GM12878 (cell line): ENCODE measurements around the gene LMAN2. TPM values are rescaled to one million over a fixed set of nuclear protein-coding genes. Genes with fewer than 3 reads are reported as not detected.

Source experiments
- ATAC-seq: fragments of 200-7000 bp; cut with Tn5 transposase; 3 replicates; pipeline ENCODE4 v1.9.1; 2020; ENCODE audit warnings: mild to moderate bottlenecking, moderate library complexity
- BruUV-seq: library from RNA; stranded (reverse); fragments of 400-500 nt; replicated peaks from 2 replicates; lab custom pipeline; 2021; lab: Mats Ljungman, UMichigan
- CTCF ChIA-PET: fragments of 300-600 bp; sonication (Branson Sonifier 250); formaldehyde crosslinking; extraction: SDS; loops from one replicate; lab custom pipeline; 2021; ENCODE audit warnings: inconsistent platforms; lab: Yijun Ruan, JAX
- POLR2A ChIA-PET: fragments of 350-600 bp; formaldehyde crosslinking; extraction: SDS; loops from one replicate; lab custom pipeline; 2021; ENCODE audit warnings: inconsistent platforms; lab: Charles Lee
- RAD21 ChIA-PET: fragments of 300-600 bp; sonication (Branson Sonifier 250); formaldehyde crosslinking; loops from one replicate; lab custom pipeline; 2023; ENCODE audit warnings: antibody characterized with exemption; ENCODE audit not compliant: unreplicated experiment; lab: Charles Lee
- SMC1A ChIA-PET: fragments of 300-600 bp; sonication (Branson Sonifier 250); formaldehyde crosslinking; loops from one replicate; lab custom pipeline; 2023; ENCODE audit not compliant: unreplicated experiment, uncharacterized antibody; lab: Charles Lee
- DNase-seq: peaks from one replicate; pipeline ENCODE4 v3.0.0-alpha.2; 2011; ENCODE audit warnings: low read depth, low spot score
- FAIRE-seq: peaks from 3 replicates; lab custom pipeline; 2011; peaks lifted over from hg19 to GRCh38; lab: Jason Lieb, UNC
- H2AFZ ChIP-seq: 2 replicates; pipeline ENCODE4 v1.6.0; 2011; ENCODE audit warnings: low read depth, low read length, control low read depth; ENCODE audit not compliant: control insufficient read depth
- H3K27ac ChIP-seq: 2 replicates; pipeline ENCODE4 v1.5.1; 2011; ENCODE audit warnings: control low read depth; ENCODE audit not compliant: control insufficient read depth, insufficient read depth
- H3K27me3 ChIP-seq, 2 experiments: replicated peaks in 1 of 2; 2 replicates each; pipeline versions ENCODE4 v1.6.0 to v1.6.1; 2011; ENCODE audit warnings: low read length in 1 of 2; ENCODE audit not compliant: control insufficient read depth in 2 of 2, insufficient read depth in 2 of 2
- H3K36me3 ChIP-seq, 2 experiments: 2 replicates each; pipeline ENCODE4 v1.5.1; 2011; ENCODE audit warnings: low read length in 1 of 2; ENCODE audit not compliant: control insufficient read depth in 2 of 2, insufficient read depth in 2 of 2
- H3K4me1 ChIP-seq: 2 replicates; pipeline ENCODE4 v1.6.1; 2011; ENCODE audit warnings: mild to moderate bottlenecking, low read length, moderate library complexity, mixed read lengths; ENCODE audit not compliant: control insufficient read depth, insufficient read depth
- H3K4me2 ChIP-seq: 2 replicates; pipeline ENCODE4 v1.6.0; 2011; ENCODE audit warnings: control low read depth; ENCODE audit not compliant: control insufficient read depth, insufficient read depth
- H3K4me3 ChIP-seq: fragments of 200-600 bp; sonication (generic); 2 replicates; pipeline ENCODE4 v1.5.1; 2016
- H3K79me2 ChIP-seq: 2 replicates; pipeline ENCODE4 v1.6.0; 2011; ENCODE audit warnings: low read length; ENCODE audit not compliant: control insufficient read depth, insufficient read depth
- H3K9ac ChIP-seq: 2 replicates; pipeline ENCODE4 v1.8.0; 2011; ENCODE audit warnings: low read length, control low read depth, mixed read lengths; ENCODE audit not compliant: control insufficient read depth, insufficient read depth
- H3K9me3 ChIP-seq: replicated peaks from 3 replicates; pipeline ENCODE4 v1.5.1; 2011; ENCODE audit warnings: mild to moderate bottlenecking, low read length; ENCODE audit not compliant: control insufficient read depth, insufficient read depth
- H4K20me1 ChIP-seq: 2 replicates; pipeline ENCODE4 v1.6.0; 2011; ENCODE audit not compliant: control insufficient read depth, insufficient read depth
- CBX3 ChIP-seq: fragments of 200-600 bp; sonication (generic); IDR thresholded peaks from 2 replicates; pipeline ENCODE4 v1.6.1; 2016; ENCODE audit warnings: low read depth, borderline replicate concordance
- ETV6 ChIP-seq, 2 experiments: fragments of 450-650 bp in 1 of 2; IDR thresholded peaks in 1 of 2; conservative IDR thresholded peaks in 1 of 2; 2 replicates each; pipeline ENCODE4 v1.6.1; 2014; ENCODE audit warnings: antibody characterized with exemption in 1 of 2, borderline replicate concordance in 1 of 2, low read depth in 1 of 2, mild to moderate bottlenecking in 1 of 2, moderate library complexity in 1 of 2
- MEF2A ChIP-seq: IDR thresholded peaks from 2 replicates; pipeline ENCODE4 v1.6.1; 2011; ENCODE audit warnings: low read depth, mild to moderate bottlenecking, low read length, moderate library complexity; ENCODE audit not compliant: insufficient read depth
- NR2C1 ChIP-seq: fragments of 450-650 bp; IDR thresholded peaks from 2 replicates; pipeline ENCODE4 v1.6.1; 2017; ENCODE audit warnings: antibody characterized with exemption, mild to moderate bottlenecking, moderate library complexity
- SUPT20H ChIP-seq: IDR thresholded peaks from 2 replicates; pipeline ENCODE4 v1.6.1; 2011; ENCODE audit warnings: low read depth, mild to moderate bottlenecking, low read length, moderate library complexity, borderline replicate concordance; ENCODE audit not compliant: control insufficient read depth
- WGBS: methylation state at CpG from one replicate; pipeline ENCODE4 v1.1.6; 2016; ENCODE audit warnings: low lambda C conversion rate; ENCODE audit not compliant: insufficient replicate concordance, insufficient coverage; ENCODE audit errors: missing lambda C conversion rate; 5-methylcytosine and 5-hydroxymethylcytosine counted together
- in situ Hi-C: fragments of 300-500 bp; cut with MboI; formaldehyde crosslinking; loops from 9 replicates; pipeline ENCODE4 v1.14.3; 2018; ENCODE audit warnings: mixed read lengths
- intact Hi-C: fragments of 100-400 bp; cut with micrococcal nuclease; formaldehyde crosslinking; loops from one replicate; pipeline ENCODE4 v1.14.2; 2022; ENCODE audit not compliant: unreplicated experiment
- polyA plus RNA-seq, 11 experiments: library from polyadenylated mRNA; depleted of rRNA in 4 of 11; unstranded in 6 of 11; stranded (reverse) in 5 of 11; fragments of >200 nt; fragmentation: Nextera tagmentation in 4 of 11; fragmentation: Illumina TruSeq in 1 of 11; extraction: Ambion mirVana in 4 of 11; extraction: Trizol in 1 of 11; gene quantifications; 1 replicate in 1 of 11; 2 replicates in 10 of 11; pipeline versions ENCODE4 v1.2.1 to v1.2.3, GENCODE V29; 2011 to 2016; ENCODE audit warnings: inconsistent platforms in 2 of 11, missing spikeins in 2 of 11, low read depth in 1 of 11
- total RNA-seq, 4 experiments: library from RNA; depleted of rRNA in 3 of 4; stranded (reverse); fragments of >200 nt in 3 of 4; fragmentation: Illumina TruSeq in 1 of 4; extraction: Trizol in 1 of 4; gene quantifications; 2 replicates each; pipeline versions ENCODE4 v1.2.1 to v1.2.3, GENCODE V29; 2013 to 2021
- TF ChIP-seq, protein P1 (sequence below): fragments of 450-650 bp; IDR thresholded peaks from 2 replicates; pipeline ENCODE4 v1.6.1; 2014; ENCODE audit warnings: mild to moderate bottlenecking
- TF ChIP-seq, protein P2 (sequence below): fragments of 450-650 bp; IDR thresholded peaks from 2 replicates; pipeline ENCODE4 v1.6.1; 2017; ENCODE audit warnings: antibody characterized with exemption, mild to moderate bottlenecking, moderate library complexity

The LMAN2 gene
- total and polyA plus RNA-seq, 10 of the 15 experiments (the other 5 are each of a cell fraction or from before 2014, with no cell fraction given): 2.4 to 264 (median 147) TPM

DNA sequence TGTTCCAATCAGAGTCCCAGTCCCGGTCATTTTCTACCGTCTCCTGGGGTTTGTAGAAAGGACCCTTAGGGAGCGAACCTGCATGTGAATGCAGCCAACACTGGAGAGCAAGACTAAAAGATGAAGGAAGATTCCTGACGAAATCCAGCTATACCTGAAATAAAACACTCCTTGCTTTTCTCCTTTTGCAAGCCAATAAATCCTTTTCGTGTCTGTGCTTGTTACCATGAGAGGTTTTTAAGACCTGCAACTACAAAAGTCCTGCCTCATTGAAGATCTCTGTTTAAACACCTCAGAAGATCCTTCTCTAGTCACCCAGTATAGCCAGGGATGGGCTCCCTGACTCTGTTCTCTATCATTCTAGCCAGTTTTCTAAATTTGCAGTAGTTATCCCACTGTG, 22.7 kb upstream of the LMAN2 start (continued):
- TF ChIP-seq ETV6 (conservative IDR thresholded peaks at IDR 0.05 in 1 of 2, IDR thresholded peaks at IDR 0.05 in 1 of 2; ENCODE audit: borderline replicate concordance in 1 of 2, low read depth in 1 of 2) (no peak), MEF2A (no peak)

DNA sequence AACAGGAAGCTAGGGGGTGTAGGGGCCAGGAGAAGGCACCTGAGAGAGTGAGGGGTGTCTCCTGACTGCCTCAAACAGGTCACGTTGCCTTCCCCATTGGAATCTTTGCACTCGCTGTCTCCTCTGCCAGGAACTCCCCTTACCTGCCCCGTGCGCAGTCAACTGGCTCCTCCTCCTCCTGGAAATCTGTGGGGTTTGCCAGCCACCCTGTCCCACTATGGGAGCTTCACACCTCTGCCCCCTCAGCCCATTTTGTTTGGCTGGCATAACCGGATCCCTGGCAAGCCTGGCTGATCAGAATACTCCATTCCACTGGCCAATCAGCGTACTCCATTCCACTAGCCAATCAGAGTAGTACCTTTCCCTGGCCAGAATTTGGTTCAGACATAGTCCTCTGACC, 22.3 kb upstream of the LMAN2 start:
- Histone ChIP-seq H4K20me1 (no peaks in the 10 kb centered on the region), H3K79me2 (no peaks in the 10 kb centered on the region), H2AFZ (no peak overlapping the region), H3K27ac (no peak overlapping the region), H3K36me3 (peaks cover 5 to 10% of the 10 kb centered on the region in 2 experiments), H3K4me3 (no peak overlapping the region)
- POLR2A ChIA-PET: interaction anchor here (0.6 to 2.8 kb wide), 4 partner anchors 12 to 877 kb away, joined by 3 to 8 read pairs (median 6); partner anchors contain the start of gene RGS14
- no peak for DNase-seq
- TF ChIP-seq CBX3 (no peak), NR2C1 (no peak), SUPT20H (no peak)
- TF ChIP-seq, protein P1, sequence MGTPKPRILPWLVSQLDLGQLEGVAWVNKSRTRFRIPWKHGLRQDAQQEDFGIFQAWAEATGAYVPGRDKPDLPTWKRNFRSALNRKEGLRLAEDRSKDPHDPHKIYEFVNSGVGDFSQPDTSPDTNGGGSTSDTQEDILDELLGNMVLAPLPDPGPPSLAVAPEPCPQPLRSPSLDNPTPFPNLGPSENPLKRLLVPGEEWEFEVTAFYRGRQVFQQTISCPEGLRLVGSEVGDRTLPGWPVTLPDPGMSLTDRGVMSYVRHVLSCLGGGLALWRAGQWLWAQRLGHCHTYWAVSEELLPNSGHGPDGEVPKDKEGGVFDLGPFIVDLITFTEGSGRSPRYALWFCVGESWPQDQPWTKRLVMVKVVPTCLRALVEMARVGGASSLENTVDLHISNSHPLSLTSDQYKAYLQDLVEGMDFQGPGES: no peak
- TF ChIP-seq, protein P2, sequence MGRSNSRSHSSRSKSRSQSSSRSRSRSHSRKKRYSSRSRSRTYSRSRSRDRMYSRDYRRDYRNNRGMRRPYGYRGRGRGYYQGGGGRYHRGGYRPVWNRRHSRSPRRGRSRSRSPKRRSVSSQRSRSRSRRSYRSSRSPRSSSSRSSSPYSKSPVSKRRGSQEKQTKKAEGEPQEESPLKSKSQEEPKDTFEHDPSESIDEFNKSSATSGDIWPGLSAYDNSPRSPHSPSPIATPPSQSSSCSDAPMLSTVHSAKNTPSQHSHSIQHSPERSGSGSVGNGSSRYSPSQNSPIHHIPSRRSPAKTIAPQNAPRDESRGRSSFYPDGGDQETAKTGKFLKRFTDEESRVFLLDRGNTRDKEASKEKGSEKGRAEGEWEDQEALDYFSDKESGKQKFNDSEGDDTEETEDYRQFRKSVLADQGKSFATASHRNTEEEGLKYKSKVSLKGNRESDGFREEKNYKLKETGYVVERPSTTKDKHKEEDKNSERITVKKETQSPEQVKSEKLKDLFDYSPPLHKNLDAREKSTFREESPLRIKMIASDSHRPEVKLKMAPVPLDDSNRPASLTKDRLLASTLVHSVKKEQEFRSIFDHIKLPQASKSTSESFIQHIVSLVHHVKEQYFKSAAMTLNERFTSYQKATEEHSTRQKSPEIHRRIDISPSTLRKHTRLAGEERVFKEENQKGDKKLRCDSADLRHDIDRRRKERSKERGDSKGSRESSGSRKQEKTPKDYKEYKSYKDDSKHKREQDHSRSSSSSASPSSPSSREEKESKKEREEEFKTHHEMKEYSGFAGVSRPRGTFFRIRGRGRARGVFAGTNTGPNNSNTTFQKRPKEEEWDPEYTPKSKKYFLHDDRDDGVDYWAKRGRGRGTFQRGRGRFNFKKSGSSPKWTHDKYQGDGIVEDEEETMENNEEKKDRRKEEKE: no peak
- TF ChIP-seq, all 136 proteins: peak for 0
- 78% methylated on average over 6 of the region's 6 CpGs for WGBS
- in situ Hi-C loops: no loop called here
- Histone ChIP-seq H3K27me3 (no peaks in the 10 kb centered on the region), H3K4me2 (no peak overlapping the region), H3K9me3 (no peaks in the 10 kb centered on the region), H3K4me1 (peaks cover 24% of the 10 kb centered on the region), H3K9ac (no peak overlapping the region)
- intact Hi-C loops: no loop called here
- BruUV-seq: no TSS peak
- SMC1A ChIA-PET: interaction anchor here (0.6 to 1.6 kb wide), 4 partner anchors 9 to 128 kb away, joined by 3 to 4 read pairs (median 3); no protein-coding TSS in a partner anchor
- FAIRE-seq (no peak), ATAC-seq (no peak)
- RAD21 ChIA-PET: interaction anchor here (1.7 kb wide), 1 partner anchor 17 kb away, joined by 4 read pairs; no protein-coding TSS in a partner anchor
- CTCF ChIA-PET: interaction anchor here (6.0 kb wide), 1 partner anchor 16 kb away, joined by 88 read pairs; no protein-coding TSS in a partner anchor
